GM19463 (cell line): ENCODE results near the gene COQ9.

Source experiments
- ATAC-seq: cut with Tn5 transposase; IDR thresholded peaks from one replicate; pipeline ENCODE4 v1.9.1; 2021; ENCODE audit warnings: mild to moderate bottlenecking, moderate library complexity; ENCODE audit not compliant: unreplicated experiment

The COQ9 gene

DNA sequence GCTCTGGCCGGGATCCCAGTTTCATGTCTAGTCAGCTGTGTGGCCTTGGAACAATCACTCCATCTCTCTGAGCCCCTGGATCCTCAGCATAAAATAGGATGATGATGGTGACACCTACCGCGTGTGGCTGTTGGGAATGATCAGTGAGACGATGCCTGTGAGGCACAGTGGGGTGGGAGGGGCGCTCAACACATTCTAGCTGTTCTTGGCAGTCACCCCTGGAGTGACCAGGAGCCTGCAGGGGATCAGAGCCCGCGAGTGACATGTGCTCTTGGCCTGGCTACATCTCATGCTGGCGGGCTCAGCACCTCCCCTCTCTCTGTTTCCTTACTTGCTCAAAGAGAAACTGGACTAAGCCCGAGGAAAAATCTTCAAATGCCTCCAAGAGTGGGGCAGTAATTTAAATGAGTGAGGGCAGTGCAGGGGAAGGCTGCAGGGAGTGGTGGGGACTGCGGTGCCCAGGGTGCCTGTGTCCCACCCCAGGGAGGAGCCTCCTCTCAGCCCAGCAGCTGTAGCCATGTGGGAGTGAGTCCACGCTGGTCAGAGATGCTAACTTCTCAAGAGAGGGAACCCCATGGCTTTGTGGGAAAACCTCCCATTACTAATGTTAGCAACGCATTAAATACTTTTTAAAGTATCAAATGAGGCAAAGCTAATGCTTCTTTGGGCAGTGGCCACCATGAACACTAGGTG is 62.1 kb downstream of the COQ9 start:
- ATAC-seq: no peak

DNA sequence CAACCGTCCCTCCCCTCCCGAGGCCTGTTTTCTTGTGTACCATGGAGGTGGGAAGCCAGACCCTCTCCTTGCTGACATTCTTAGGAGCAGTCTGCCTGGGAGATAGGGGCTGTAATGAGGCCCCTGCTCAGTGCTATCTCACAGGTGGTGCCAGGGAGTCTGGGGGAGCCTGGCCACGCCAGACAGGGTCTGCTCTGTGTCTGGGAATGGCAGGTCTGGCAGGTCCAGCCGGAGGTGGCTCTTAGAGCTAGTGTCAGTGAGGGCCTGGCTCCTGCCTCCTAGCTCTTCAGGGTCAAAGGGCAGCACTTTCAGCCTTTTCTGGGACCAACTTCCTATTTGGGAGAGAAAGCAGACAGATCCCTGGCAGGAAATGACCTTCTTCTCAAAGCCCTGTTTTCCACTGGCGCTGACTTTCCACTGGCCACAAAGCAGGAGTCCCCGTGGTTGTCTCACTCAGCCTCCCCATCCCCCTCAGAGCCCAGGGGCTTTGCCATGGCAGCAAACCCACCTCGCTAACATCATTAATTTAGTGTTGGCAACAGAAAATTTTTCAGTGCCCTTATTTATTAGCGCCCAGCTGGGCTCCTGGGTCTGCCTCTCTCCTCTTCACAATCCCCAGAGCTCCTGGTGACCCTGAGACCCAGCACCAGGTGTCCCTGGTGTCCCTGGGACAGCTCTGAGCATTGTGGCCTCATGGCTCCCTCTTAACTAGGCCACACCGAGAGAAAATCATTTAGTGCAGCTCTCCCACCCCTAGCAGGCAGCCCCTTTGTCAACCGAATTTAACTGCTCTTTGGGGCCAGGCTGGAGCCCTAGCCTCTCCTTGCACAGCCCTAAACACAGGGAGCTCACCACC is 63.0 kb downstream of the COQ9 start:
- no peak for ATAC-seq
